ENCODE data around the gene CXCL1. TPM values are rescaled to one million over a fixed set of nuclear protein-coding genes. Genes with fewer than 3 reads are reported as not detected.

CXCL1 gene
- total RNA-seq, 4 donors from 2014 or later = 1.8 to 9.1 (median 3.4) TPM; not detected in 1

- no peaks in the 10 kb centered on the region for H3K4me1 ChIP-seq
- no peaks in the 10 kb centered on the region for H3K36me3 ChIP-seq
- peaks cover 0 to 8% (median 0%) of the 10 kb centered on the region in 4 donors for H3K9me3 ChIP-seq
- 47% methylated on average over 3 of the region's 3 CpGs for WGBS
- intact Hi-C loops (cut with DNase I) = no loop called here
- no peak overlapping the region for H3K4me3 ChIP-seq
- DNase-seq (ENCODE audit: extremely low spot score) = no peak
- no peak overlapping the region for H3K27ac ChIP-seq (replicated peaks in 1 of 4)
- no peak for TF ChIP-seq EP300 (IDR thresholded peaks at IDR 0.05)
- no peaks in the 10 kb centered on the region for H3K27me3 ChIP-seq
These were observed 40.2 kb upstream of the CXCL1 start for GRCh38 chr4:73828956-73829355.

- H3K27me3 ChIP-seq = peaks cover 0 to 6% (median 2%) of the 10 kb centered on the region in 4 donors
- DNase-seq (ENCODE audit: extremely low spot score) = no peak
- H3K4me3 ChIP-seq = no peak overlapping the region
- H3K36me3 ChIP-seq = no peaks in the 10 kb centered on the region
- peaks cover 0 to 8% (median 0%) of the 10 kb centered on the region in 4 donors for H3K9me3 ChIP-seq
- peaks cover 0 to 5% (median 4%) of the 10 kb centered on the region in 4 donors for H3K4me1 ChIP-seq
- no peak overlapping the region for H3K27ac ChIP-seq (replicated peaks in 1 of 4)
- WGBS = 62% methylated on average over 2 of the region's 2 CpGs
- TF ChIP-seq POLR2AphosphoS5 (IDR thresholded peaks at IDR 0.05) (no peak), POLR2A (IDR thresholded peaks at IDR 0.05; ENCODE audit: low read depth) (no peak), EP300 (IDR thresholded peaks at IDR 0.05) (no peak), CTCF (IDR thresholded peaks at IDR 0.05) (no peak)
- intact Hi-C loops (cut with DNase I) = no loop called here
These were observed 37.6 kb upstream of the CXCL1 start for GRCh38 chr4:73831569-73831968.

- Histone ChIP-seq H3K4me3 (no peak overlapping the region), H3K36me3 (no peaks in the 10 kb centered on the region), H3K27me3 (peaks cover 0 to 17% (median 5%) of the 10 kb centered on the region in 4 donors), H3K4me1 (peaks cover 0 to 10% (median 8%) of the 10 kb centered on the region in 4 donors), H3K9me3 (peaks cover 0 to 1% (median 0%) of the 10 kb centered on the region in 4 donors), H3K27ac (replicated peaks in 1 of 4) (no peak overlapping the region)
- no peak for DNase-seq (ENCODE audit: extremely low spot score)
- WGBS = 92% methylated on average over 1 of the region's 1 CpG
- intact Hi-C loops (cut with DNase I) = no loop called here
- TF ChIP-seq EP300 (IDR thresholded peaks at IDR 0.05) = no peak
- no peak for TF ChIP-seq POLR2AphosphoS5 (IDR thresholded peaks at IDR 0.05)
- TF ChIP-seq POLR2A (IDR thresholded peaks at IDR 0.05; ENCODE audit: low read depth) = no peak
These were observed 36.4 kb upstream of the CXCL1 start for GRCh38 chr4:73832651-73833237.

GRCh38 chr4:73836373-73837279 lies 32.6 kb upstream of the CXCL1 start, which contains the start of gene CXCL6:
CXCL6 (plus strand) TSS chr4:73836678; CDS start chr4:73836751, 73 bp downstream.
- Histone ChIP-seq H3K9me3 (no peaks in the 10 kb centered on the region), H3K4me1 (peaks cover 0 to 10% (median 8%) of the 10 kb centered on the region in 4 donors), H3K4me3 (peak within 1 kb of the TSS; percentile 23 to 46 (median 35)), H3K27ac (replicated peaks in 1 of 4) (no peak within 1 kb of the TSS), H3K27me3 (peaks cover 0 to 35% (median 5%) of the 10 kb centered on the region in 4 donors), H3K36me3 (no peaks in the 10 kb centered on the region)
- TF ChIP-seq POLR2A (IDR thresholded peaks at IDR 0.05; ENCODE audit: low read depth) = no peak
- no peak for TF ChIP-seq EP300 (IDR thresholded peaks at IDR 0.05)
- TF ChIP-seq CTCF (IDR thresholded peaks at IDR 0.05) = no peak
- DNase-seq (ENCODE audit: extremely low spot score) = no peak
- 8% methylated on average over 24 of the region's 41 CpGs for WGBS
- intact Hi-C loops (cut with DNase I) = no loop called here

GRCh38 chr4:73839071-73839470 lies 30.1 kb upstream of the CXCL1 start:
- DNase-seq (ENCODE audit: extremely low spot score) = no peak
- WGBS = 85% methylated on average over 5 of the region's 5 CpGs
- intact Hi-C loops (cut with DNase I) = no loop called here
- H3K9me3 ChIP-seq = no peaks in the 10 kb centered on the region
- no peak overlapping the region for H3K27ac ChIP-seq (replicated peaks in 1 of 4)
- H3K4me1 ChIP-seq = peaks cover 0 to 10% (median 8%) of the 10 kb centered on the region in 4 donors
- no peaks in the 10 kb centered on the region for H3K36me3 ChIP-seq
- peaks cover 0 to 35% (median 5%) of the 10 kb centered on the region in 4 donors for H3K27me3 ChIP-seq
- TF ChIP-seq POLR2A (IDR thresholded peaks at IDR 0.05; ENCODE audit: low read depth) (no peak), EP300 (IDR thresholded peaks at IDR 0.05) (no peak), CTCF (IDR thresholded peaks at IDR 0.05) (no peak), POLR2AphosphoS5 (IDR thresholded peaks at IDR 0.05) (no peak)
- no peak overlapping the region for H3K4me3 ChIP-seq

Data from esophagus muscularis mucosa (tissue), 4 donors.